HG03066 (cell line): Measurements from ENCODE around the gene ADGRL1.
"Not testable (repeated sequence)": the region's sequence is repeated elsewhere in the genome, so short reads cannot be mapped to it uniquely, and the experiment has no call there.

Experiments used
- ATAC-seq: cut with Tn5 transposase; IDR thresholded peaks from one replicate; pipeline ENCODE4 v1.9.1; 2021; ENCODE audit warnings: low read depth; ENCODE audit not compliant: unreplicated experiment

ADGRL1 gene

DNA sequence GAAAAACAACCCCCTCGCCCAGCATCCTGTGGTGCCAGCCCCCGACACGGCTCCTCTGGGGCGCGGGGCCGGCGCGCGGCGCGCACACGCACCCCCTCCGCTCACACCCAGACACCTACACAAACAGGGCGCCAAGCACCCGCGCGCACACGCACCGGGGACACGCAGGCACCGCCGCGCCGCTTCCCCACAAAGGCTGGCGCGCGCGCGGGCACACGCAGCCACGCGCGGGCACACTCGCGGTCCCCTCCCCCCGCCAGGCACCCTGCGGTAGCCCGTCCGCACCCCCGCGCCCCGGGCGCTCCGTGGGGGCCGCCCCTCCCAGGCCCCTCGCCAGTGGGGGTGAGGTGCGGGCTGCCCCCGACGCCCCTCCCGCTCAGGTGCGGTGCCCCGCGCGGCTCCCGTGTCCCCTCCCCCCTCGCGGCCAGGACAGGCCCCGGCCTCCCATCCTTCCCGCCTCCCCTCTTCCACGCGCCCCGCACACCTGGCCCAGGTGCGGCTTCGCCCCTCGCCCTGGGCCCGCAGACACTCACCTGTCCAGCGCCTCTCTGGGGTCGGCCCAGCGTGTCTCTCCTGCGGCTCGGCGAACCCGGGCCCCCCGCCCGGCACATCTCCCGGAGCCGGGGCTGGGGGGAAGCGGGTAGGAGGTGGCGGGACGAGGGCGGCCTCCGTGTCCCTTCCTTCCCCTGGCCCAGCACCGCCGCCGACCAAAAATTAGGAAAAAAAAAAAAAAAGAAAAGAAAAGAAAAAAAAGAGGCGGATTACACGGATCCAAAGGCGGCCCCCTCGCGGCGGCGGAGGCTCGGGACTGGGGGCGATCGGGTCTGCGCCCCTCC, at the start of gene ADGRL1:
Gene ADGRL1, minus strand, starts transcription at position 718 of the 836 bp plus-strand sequence. CDS start 22,567 bp downstream, outside the sequence.
- not testable (repeated sequence) for ATAC-seq

DNA sequence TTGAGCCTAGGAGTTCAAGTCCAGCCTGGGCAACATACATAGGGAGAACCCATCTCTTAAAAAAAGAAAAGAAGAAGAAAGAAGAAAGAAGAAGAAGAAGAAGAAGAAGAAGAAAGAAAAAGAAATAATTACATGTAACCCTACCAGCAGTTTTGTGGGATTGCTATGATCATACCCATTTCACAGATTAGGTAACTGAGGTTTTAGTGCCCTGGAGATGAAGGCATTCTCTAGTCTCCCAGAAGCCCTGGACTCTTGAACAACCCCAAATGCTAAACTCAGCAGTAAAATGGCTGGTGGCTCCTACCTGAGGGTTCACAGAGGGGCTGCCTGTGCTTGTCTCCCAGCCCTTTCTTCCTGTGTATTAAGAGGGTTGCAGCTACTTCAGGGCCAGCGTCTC, 49.3 kb upstream of the ADGRL1 start:
- ATAC-seq, result not testable (repeated sequence)

DNA sequence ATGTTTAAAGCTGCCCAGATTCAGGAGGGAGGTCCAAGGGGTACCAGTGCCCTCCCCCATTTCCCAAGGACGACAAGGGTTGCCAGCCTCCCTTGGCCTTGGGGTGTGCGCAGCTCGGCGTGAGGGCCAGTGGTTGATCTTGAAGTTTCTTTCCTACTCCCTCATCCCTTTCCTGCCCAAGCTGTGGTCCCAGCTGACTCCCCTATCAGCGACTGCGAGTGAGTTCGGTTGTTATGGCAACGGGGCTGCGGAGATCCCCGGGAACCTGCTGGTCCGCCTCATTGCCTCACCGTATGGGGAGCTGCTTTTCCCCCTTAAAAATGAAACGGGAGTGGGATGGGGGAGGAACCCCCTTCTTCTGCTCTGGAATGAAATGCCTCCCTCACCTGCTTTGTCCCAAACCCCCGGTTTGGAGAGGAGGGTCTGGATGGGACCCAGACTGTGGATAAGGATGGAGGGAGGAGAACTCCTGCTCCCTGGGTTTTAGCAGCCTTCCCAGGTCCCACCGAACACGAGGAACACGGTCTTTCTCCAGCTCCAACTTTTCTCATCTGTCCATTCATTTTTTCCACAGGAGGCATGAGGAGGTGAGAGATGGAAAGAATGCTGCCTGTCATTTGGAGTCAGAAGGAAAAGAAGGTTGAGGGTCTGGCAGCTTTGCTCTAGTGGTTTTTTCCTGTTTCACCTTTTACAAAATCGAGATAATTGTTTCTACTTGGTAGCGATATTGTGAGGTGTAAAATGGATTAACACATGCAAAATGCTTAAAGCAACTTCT, 48.0 kb upstream of the ADGRL1 start:
- ATAC-seq, result not testable (repeated sequence)

DNA sequence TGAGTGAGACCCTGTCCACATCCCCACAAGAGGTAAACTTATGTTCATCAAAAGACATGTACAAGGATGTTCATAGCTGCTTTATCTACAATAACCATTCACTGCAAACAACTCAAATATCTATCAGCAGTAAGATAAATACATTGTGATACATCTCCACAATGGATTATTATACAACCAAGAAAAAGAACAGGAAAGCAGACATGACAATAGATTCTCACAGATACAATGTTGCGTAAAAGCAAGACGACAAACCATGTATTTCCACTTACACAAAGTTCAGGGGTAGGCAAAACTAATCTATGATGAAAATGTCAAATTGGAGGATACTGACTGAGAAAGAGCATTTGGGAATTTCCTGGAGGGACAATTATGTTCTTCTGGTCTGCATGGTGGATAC, 46.2 kb upstream of the ADGRL1 start:
- ATAC-seq, result not testable (repeated sequence)

DNA sequence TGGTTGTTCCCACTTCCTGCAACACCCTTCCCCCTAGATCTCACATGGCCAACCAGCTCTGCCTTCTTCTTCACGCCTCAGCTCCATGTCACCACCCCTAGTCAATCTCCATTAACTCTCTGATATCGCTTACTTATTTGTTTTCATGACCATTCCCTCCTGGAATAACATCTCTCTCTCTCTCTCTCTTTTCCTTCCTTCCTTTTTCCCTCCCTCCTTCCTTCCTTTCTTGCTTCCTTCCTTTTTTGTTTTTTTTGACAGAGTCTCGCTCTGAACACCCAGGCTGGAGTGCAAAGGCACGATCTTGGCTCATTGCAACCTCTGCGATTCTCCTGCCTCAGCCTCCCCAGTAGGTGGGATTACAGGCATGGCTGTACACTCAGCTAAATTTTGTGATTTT, 44.9 kb upstream of the ADGRL1 start:
- ATAC-seq, result no peak

DNA sequence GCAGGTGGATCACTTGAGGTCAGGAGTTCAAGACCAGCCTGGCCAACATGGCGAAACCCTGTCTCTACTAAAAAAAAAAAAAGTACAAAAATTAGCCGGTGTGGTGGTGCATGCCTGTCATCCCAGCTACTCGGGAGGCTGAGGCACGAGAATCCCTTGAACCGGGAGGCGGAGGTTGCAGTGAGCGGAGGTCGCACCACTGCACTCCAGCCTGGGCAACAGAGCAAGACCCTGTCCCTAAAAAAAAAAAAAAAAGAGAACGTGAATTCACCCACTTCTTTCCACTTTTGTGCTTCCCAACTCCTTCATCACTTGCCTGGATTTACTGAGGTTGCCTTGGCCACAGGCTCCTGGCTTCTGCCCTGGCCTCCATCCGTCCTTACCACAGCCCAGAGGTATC, 44.3 kb upstream of the ADGRL1 start:
- ATAC-seq, result not testable (repeated sequence)

DNA sequence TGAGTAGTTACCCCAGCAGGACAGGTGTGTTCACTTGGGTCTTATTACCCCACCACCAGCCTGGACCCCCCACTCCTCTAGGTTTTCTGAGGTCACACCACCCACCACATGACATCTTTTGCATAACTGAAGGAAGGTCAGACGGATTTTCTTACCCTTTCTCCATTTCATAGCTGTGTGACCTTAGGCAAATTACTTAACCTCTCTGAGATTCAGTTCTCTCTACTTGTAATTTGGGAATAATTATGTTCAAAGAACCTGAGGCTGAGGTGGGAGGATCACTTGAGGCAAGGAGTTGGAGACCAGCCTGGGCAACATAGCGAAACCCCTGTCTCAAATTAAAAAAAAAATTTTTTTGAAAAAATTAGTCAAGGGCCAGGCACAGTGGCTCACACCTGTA, 43.9 kb upstream of the ADGRL1 start:
- not testable (repeated sequence) for ATAC-seq

DNA sequence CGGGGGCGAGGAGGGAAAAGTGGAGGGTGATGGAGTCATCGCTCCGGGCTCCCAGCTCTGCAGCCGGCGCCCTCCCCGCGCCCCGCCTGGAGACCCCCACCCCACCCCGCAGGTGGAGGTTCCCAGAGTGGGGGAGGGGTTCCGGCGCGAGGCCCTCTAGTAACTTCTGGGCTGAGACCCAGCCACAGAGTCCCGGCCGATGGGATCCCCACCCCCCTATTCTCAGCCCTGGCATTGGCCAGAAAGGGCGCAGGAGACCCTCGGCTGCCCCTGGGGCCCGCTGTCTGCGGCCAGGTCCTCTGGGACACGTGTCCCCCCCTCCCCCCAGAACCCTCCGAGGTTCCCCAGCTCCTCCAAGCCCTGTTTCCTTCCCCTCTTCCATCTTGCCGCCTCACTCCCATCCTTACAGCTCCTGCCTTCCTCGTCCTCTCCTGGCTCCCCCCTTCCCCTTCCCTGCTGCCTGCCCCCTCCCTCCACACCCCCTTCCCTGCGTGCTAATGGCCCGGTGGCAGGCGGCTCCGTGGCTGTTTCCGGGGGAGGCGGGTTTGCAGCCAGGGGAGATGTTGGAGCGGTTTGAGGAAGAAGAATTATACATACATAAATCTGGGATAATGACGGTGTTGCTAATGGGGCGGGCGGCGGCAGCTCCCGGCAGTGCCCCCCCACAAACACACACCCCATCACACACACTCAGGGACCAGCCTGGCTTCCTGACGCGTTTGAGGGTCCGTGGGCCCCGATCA, 43.2 kb upstream of the ADGRL1 start:
- not testable (repeated sequence) for ATAC-seq

DNA sequence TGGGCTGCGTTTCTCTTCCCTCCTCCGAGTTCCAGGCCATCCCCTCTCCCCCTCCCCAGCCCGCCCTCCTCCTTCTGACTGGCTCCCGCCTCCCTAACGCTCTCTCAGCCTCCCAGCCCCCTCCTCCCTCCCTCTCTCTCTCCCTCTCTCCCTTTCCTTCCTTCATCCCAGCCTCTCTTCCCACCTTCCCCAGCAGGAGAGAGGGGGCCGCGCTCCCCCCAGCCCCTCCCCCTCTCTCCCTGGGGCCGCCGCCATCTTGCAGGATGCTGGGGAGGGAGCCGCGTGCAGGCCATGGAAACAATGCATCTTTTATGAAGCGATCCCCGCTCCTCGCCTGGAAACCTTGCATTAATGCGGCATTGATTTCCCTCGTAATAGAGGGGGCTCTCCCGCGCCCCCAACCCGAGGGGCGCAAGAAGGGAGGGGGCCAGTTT, 42.6 kb upstream of the ADGRL1 start:
- ATAC-seq, result no peak

DNA sequence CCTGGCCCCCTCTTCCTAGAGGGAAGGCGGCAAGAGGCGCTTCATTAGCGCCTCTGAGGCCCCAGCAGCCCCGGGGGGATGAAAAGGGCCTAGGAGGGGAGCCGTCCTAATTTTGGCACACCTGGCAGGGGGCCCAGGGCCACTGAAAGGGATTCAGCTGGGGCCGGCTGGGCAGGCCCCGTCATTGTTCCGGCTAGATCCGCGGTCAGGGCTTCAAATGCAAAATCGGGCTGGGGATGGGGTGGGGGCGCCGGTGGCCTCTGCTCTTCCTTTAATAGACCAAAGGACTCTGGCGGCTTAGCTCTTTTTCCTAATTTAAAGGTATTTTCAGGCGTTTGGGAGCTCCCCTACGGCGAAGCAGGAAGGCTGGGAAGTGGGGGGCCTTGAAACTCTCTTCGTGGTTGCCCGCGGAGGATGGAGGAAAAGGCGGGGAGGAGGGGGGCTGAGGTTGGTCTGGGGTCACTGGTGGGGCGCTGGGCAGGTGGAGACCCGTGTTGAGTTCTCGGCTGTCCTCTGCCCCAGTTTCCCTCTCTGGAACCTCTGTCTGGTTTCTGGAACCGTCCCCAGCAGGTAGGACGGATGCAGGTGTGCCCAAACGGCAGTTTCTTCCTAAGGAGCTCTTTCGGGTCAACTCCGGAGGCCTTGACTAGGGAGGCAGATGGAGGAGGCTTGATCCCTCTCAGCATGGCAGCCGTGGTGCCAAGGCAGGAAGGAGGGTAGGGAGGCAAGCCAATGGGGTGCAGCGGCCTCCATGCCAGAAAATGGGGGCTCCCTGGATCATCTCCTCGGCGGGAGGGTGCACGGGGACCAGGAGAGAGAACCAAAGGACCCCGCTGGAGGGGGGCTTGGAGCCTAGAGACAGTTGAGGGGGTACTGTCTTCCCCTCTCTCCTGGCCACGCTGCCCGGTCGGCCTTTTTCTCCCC, 41.8 kb upstream of the ADGRL1 start:
- not testable (repeated sequence) for ATAC-seq

DNA sequence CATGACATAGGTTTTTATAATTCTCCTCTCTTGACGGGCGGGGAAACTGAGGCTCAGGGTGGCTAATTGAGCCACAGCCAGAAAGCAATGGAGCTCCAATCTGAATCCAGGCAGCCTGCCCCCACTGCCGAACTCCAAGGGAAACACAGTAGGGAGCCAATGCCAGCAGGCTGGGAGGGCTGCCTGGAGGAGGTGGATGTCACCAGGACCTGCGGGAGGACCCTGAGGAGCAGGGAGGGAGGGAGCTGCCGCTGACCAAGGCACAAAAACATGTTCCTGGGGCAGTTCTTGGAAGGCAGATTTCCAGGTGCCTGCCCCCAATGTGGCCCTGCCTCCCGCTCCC, 41.2 kb upstream of the ADGRL1 start:
- not testable (repeated sequence) for ATAC-seq

DNA sequence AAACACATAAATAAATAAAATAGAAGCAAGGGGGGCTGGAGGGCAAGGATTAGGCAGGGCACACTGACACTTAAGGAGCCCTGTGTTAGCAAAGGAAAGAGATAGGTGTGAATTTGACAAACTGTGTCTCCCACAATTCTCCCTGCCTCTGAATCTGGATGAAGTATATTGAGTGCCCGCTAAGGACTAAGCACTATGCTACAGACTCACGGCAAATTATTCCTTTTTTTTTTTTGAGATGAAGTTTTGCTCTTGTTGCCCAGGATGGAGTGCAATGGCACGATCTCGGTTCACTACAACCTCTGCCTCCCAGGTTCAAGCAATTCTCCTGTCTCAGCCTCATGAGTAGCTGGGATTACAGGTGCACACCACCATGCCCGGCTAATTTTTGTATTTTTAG, 38.4 kb upstream of the ADGRL1 start:
- not testable (repeated sequence) for ATAC-seq

DNA sequence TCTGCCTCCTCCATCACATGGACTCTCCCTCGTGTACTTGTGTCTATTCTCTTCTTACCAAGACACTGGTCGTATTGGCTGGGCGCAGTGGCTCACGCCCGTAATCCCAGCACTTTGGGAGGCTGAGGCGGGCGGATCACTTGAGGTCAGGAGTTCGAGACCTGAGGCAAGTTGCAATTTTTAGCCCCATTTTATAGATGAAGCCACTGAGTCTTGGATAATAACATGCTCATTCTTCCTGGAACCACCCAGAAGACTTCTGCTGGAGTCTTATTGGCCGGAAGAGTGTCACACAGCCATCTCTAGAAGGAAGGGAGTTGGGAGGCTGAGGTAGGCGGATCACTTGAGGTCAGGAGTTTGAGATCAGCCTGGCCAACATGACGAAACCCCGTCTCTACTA, 37.7 kb upstream of the ADGRL1 start:
- not testable (repeated sequence) for ATAC-seq

DNA sequence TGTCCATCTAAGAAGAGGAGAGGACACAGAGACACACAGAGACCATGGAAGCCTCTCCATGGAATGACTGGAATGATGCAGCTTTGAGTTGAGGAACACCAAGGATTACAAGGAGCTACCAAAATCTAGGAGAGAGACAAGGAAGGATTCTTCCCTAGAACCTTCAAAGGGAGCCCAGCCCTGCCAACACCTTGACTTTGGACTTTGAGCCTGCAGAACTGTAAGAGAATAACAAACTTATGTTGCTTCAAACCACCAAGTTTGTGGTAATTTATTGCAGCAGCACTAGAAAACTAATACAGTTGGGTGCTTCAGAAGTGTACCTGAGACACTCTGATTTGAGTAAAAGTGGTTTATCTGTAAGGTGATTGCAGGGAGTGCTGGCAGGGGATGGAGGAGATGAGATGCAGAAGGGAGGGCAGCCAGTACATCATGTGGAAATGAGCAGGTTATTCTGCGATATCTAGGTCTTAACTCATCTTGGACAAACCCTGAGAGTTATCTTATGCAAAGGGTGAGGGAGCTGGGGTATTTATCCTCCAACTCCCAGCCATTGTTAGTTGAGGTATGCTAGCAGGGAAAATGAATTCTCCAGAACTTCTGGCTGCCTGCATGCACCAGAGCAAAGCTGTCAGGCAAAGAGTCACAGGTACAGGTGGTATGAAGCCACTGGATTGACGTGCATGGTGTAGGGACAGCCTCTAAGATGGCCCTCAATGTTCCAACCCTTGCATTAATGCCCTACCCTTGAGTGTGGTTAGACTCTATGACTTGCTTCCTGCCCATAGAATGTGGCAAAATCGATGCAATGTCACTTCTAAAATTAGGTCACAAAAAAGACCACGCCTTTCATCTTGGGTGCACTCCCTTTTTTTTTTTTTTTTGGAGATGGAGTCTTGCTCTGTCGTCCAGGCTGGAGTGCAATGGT, 31.3 kb upstream of the ADGRL1 start:
- no peak for ATAC-seq

DNA sequence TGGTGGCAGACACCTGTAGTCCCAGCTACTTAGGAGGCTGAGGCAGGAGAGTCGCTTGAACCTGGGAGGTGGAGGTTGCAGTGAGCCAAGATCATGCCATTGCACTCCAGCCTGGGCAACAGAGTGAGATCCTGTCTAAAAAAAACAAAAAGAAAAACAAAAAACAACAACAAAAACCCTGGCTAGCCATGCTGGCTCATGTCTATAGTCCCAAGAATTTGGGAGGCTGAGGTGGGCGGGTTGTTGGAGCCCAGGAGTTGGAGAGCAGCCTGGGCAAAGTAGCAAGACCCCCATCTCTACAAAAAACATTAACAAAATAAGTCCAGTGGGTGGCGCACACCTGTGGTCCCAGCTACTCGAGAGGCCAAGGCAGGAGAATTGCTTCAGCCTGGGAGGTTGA, 27.0 kb upstream of the ADGRL1 start:
- not testable (repeated sequence) for ATAC-seq

DNA sequence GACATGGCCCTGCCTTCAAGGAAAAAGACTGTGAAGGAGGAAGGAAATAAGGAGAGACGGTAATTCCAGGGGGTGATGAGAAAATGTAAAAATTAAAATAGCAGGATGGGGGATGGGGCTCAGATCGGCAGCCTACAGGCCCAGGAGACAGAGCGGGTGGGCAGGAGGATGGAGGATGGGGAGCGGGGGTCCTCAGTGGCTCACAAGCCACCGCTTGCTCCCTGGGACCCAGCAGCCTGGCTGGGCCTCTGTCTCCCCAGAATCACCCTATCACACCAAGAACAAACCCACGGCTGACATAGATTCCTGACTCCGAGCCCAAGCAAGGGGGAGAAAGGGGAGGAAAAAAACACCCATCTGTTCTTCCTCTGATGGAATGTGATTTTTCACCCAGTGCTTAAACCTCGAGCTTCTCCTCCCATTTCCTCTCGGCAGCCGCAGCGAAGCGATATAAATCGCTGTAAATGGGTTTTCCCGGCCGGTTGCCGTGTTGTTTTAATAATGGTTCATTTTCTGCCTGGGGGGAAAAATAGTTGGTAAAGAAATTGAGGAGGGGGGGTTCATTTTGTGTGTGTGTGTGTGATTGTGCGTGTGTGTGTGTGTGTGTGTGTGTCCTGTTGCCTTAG, 22.6 kb upstream of the ADGRL1 start:
- not testable (repeated sequence) for ATAC-seq

DNA sequence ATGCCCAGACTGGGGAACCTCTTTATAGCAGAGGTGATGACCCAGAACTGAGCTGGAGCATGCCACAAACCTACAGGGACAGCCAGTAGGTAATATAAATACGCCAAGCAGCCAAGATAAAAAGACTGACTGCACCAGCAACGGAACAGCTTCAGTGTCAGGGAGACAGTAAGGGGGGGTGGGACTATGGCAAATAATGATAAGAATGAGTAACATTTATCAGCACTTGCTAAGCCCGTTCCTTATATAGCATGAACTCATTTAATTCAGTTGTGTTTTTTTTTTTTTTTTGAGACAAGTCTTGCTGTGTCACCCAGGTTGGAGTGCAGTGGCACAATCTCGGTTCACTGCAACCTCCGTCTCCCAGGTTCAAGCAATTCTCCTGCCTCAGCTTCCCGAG, 20.5 kb upstream of the ADGRL1 start:
- ATAC-seq, result not testable (repeated sequence)

DNA sequence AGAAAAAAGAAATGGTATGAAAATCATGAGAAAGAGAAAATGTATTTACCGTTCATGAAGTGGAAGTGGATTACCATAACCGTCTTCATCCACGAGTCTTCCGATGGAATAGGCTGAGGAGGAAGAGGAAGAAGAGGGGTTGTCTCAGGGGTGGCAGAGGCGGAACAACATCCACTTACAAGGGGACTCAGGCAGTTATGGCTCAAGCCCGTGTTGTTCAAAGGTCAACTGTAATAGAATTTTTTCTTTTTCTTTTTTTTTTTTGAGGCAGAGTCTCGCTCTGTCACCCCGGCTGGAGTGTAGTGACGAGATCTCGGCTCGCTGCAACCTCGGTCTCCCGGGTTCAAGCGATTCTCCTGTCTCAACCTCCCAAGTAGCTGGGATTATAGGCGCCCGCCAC, 16.9 kb upstream of the ADGRL1 start:
- no peak for ATAC-seq
